ENCODE results near the gene METTL4.

Gene METTL4

DNA sequence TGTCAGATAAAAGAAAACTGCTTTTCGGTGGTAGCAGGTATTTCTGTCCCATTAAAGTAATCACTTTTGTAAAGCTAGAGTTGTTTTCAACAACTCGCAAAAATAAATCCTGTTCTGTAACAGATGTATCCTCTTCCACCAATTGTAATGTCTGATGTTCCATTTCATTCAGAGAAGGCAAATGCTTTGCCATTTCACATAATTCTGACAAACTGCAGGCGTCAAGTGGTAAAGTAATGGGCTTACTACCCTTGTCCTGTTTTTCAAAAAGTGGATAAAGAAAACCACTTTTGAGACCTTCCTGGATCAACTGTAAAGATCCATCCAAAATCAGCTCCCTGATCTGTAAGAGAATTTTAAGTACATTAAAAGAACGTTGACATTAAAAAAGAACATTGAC is 16.6 kb downstream of the METTL4 start:
- no peak overlapping the region for H3K4me2 ChIP-seq (ENCODE audit: low read length)
- no peaks in the 10 kb centered on the region for H3F3A ChIP-seq (ENCODE audit: control insufficient read depth, insufficient read depth)
- no peaks in the 10 kb centered on the region for H4K20me1 ChIP-seq (ENCODE audit: control insufficient read depth, insufficient read depth, low read depth, low read length)
- no peaks in the 10 kb centered on the region for H3K36me3 ChIP-seq (ENCODE audit: control insufficient read depth, low read length)
- no peaks in the 10 kb centered on the region for H3K79me2 ChIP-seq (ENCODE audit: control insufficient read depth, low read length)
- no peaks in the 10 kb centered on the region for H3K9me2 ChIP-seq (replicated peaks; ENCODE audit: control insufficient read depth, low read length)
- no peaks in the 10 kb centered on the region for H3K4me1 ChIP-seq (ENCODE audit: control insufficient read depth, low read length)
- H3K27ac ChIP-seq (ENCODE audit: low read depth, low read length), result no peak overlapping the region
- H3K4me3 ChIP-seq (ENCODE audit: low read length), result no peak overlapping the region
- no peak for TF ChIP-seq CTCF (IDR thresholded peaks at IDR 0.05; ENCODE audit: low read depth, low read length, poor library complexity, severe bottlenecking)
- TF ChIP-seq EZH2phosphoT487 (IDR thresholded peaks at IDR 0.05; ENCODE audit: borderline replicate concordance, low read length), result no peak
- H3K27me3 ChIP-seq (ENCODE audit: control insufficient read depth, low read length), result no peaks in the 10 kb centered on the region
- H3K9me3 ChIP-seq (ENCODE audit: control insufficient read depth, insufficient read depth, low read length), result no peaks in the 10 kb centered on the region

DNA sequence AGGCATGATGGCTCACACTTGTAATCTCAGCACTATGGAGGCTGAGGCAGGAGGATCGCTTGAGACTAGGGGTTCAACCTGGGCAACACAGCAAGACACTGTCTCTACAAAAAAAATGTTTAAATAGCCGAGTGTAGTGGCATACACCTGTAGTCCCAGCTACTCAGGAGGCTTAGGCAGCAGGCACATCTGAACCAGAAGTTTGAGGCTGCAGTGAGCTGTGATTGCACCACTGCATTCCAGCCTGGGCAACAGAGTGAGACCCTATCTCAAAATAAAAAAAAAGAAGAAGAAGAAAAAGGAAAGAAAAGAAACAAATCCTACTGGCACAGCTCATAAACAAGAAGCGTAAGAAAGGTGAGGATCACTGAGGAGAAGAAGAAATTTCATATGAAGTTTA is 19.9 kb downstream of the METTL4 start:
- Histone ChIP-seq H3F3A (ENCODE audit: control insufficient read depth, insufficient read depth) (no peaks in the 10 kb centered on the region), H3K79me2 (ENCODE audit: control insufficient read depth, low read length) (no peaks in the 10 kb centered on the region), H4K20me1 (ENCODE audit: control insufficient read depth, insufficient read depth, low read depth, low read length) (no peaks in the 10 kb centered on the region), H3K9me2 (replicated peaks; ENCODE audit: control insufficient read depth, low read length) (no peaks in the 10 kb centered on the region), H3K4me3 (ENCODE audit: low read length) (no peak overlapping the region), H3K27me3 (ENCODE audit: control insufficient read depth, low read length) (no peaks in the 10 kb centered on the region), H3K27ac (ENCODE audit: low read depth, low read length) (no peak overlapping the region), H3K36me3 (ENCODE audit: control insufficient read depth, low read length) (peaks cover 10% of the 10 kb centered on the region), H3K4me2 (ENCODE audit: low read length) (no peak overlapping the region), H3K9me3 (ENCODE audit: control insufficient read depth, insufficient read depth, low read length) (no peaks in the 10 kb centered on the region), H3K4me1 (ENCODE audit: control insufficient read depth, low read length) (no peaks in the 10 kb centered on the region)
- TF ChIP-seq EZH2phosphoT487 (IDR thresholded peaks at IDR 0.05; ENCODE audit: borderline replicate concordance, low read length) (no peak), CTCF (IDR thresholded peaks at IDR 0.05; ENCODE audit: low read depth, low read length, poor library complexity, severe bottlenecking) (no peak)

GRCh38 chr18:2549462-2549861 is 21.8 kb downstream of the METTL4 start:
- TF ChIP-seq EZH2phosphoT487 (IDR thresholded peaks at IDR 0.05; ENCODE audit: borderline replicate concordance, low read length) (no peak), CTCF (IDR thresholded peaks at IDR 0.05; ENCODE audit: low read depth, low read length, poor library complexity, severe bottlenecking) (no peak)
- H3K9me2 ChIP-seq (replicated peaks; ENCODE audit: control insufficient read depth, low read length), result no peaks in the 10 kb centered on the region
- no peaks in the 10 kb centered on the region for H3K4me1 ChIP-seq (ENCODE audit: control insufficient read depth, low read length)
- no peak overlapping the region for H3K4me2 ChIP-seq (ENCODE audit: low read length)
- H3F3A ChIP-seq (ENCODE audit: control insufficient read depth, insufficient read depth), result no peaks in the 10 kb centered on the region
- no peaks in the 10 kb centered on the region for H3K9me3 ChIP-seq (ENCODE audit: control insufficient read depth, insufficient read depth, low read length)
- H3K27me3 ChIP-seq (ENCODE audit: control insufficient read depth, low read length), result no peaks in the 10 kb centered on the region
- H3K79me2 ChIP-seq (ENCODE audit: control insufficient read depth, low read length), result no peaks in the 10 kb centered on the region
- H4K20me1 ChIP-seq (ENCODE audit: control insufficient read depth, insufficient read depth, low read depth, low read length), result no peaks in the 10 kb centered on the region
- no peak overlapping the region for H3K27ac ChIP-seq (ENCODE audit: low read depth, low read length)
- peaks cover 12% of the 10 kb centered on the region for H3K36me3 ChIP-seq (ENCODE audit: control insufficient read depth, low read length)
- no peak overlapping the region for H3K4me3 ChIP-seq (ENCODE audit: low read length)

Data from DOHH2 (cell line).